GM21526 (cell line): ENCODE results near the gene MOB3A.
A peak's percentile ranks its signal among the peaks of the same experiment; 100 is the strongest.
"Not testable (repeated sequence)": the region's sequence is repeated elsewhere in the genome, so short reads cannot be mapped to it uniquely, and the experiment has no call there.

ENCODE experiments used
- ATAC-seq: cut with Tn5 transposase; IDR thresholded peaks from one replicate; pipeline ENCODE4 v1.9.1; 2021; ENCODE audit warnings: moderate library complexity; ENCODE audit not compliant: unreplicated experiment, low FRiP score

Gene MOB3A

GRCh38 chr19:2109046-2109864 is 13.1 kb upstream of the MOB3A start:
- ATAC-seq = no peak

GRCh38 chr19:2108251-2109016 is 12.3 kb upstream of the MOB3A start:
- ATAC-seq = no peak

- ATAC-seq = no peak
Measured at GRCh38 chr19:2103045-2103707, 7.0 kb upstream of the MOB3A start.

GRCh38 chr19:2101417-2102335 is 5.5 kb upstream of the MOB3A start:
- ATAC-seq = no peak

GRCh38 chr19:2100719-2101061 is 4.6 kb upstream of the MOB3A start:
- ATAC-seq = no peak

GRCh38 chr19:2099937-2100718 is 4.0 kb upstream of the MOB3A start:
- ATAC-seq = no peak

- no peak for ATAC-seq
Measured at GRCh38 chr19:2099054-2099501, 3.0 kb upstream of the MOB3A start.

- ATAC-seq = no peak
Measured at GRCh38 chr19:2097886-2098327, 1.8 kb upstream of the MOB3A start.

GRCh38 chr19:2097203-2097885 is 1.2 kb upstream of the MOB3A start:
- no peak for ATAC-seq

GRCh38 chr19:2096480-2097202 is 515 bp upstream of the MOB3A start, which contains the start of gene IZUMO4:
IZUMO4 (plus strand) TSS chr19:2096915; CDS start chr19:2096946, 31 bp downstream.
- ATAC-seq = peak; percentile 54

GRCh38 chr19:2091926-2092525 is 4.1 kb downstream of the MOB3A start:
- not testable (repeated sequence) for ATAC-seq

- ATAC-seq = no peak
Measured at GRCh38 chr19:2089727-2090053, 6.4 kb downstream of the MOB3A start.

- no peak for ATAC-seq
Measured at GRCh38 chr19:2089001-2089711, 7.0 kb downstream of the MOB3A start.

GRCh38 chr19:2087621-2088100 is 8.5 kb downstream of the MOB3A start:
- no peak for ATAC-seq

GRCh38 chr19:2086695-2087620 is 9.2 kb downstream of the MOB3A start:
- not testable (repeated sequence) for ATAC-seq
